CD4-positive, alpha-beta T cell treated with Interleukin-15 for 1 hour (primary cell): Measurements from ENCODE around the gene MLH3.
"Not testable (repeated sequence)": the region's sequence is repeated elsewhere in the genome, so short reads cannot be mapped to it uniquely, and the experiment has no call there.

Experiments
- DNase-seq: peaks from one replicate; pipeline ENCODE4 v3.0.0-alpha.2; 2020

Gene MLH3

GRCh38 chr14:75050852-75051555 lies at the start of gene MLH3:
TSS of gene MLH3 (minus strand) at chr14:75051467. CDS start at chr14:75049655, 1,812 bp downstream.
- peak; percentile 79 for DNase-seq

GRCh38 chr14:75098682-75099081 lies 47.4 kb upstream of the MLH3 start:
- DNase-seq = no peak

DNA sequence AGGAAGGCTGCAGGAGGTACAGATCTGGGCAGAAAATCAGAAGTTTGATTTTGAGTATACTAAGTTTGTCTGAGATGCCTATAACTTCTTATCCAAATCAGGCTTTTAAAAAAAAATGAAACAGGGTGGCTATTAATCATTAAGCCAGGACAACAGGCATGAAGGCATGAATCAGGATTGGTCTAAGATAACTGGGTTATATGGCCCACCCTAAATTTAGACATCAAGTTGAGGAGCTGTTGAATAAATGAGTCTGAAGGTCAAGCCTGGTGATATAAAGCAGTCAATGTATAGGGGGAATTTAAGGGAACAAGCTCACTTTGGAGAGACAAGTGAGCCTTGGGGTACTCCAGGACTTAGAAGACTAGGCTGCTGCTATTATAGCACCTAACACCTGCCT lies 46.9 kb upstream of the MLH3 start:
- DNase-seq = no peak

- DNase-seq = no peak
Observed at GRCh38 chr14:75096959-75097358, 45.7 kb upstream of the MLH3 start.

- no peak for DNase-seq
Observed at GRCh38 chr14:75095690-75096089, 44.4 kb upstream of the MLH3 start.

DNA sequence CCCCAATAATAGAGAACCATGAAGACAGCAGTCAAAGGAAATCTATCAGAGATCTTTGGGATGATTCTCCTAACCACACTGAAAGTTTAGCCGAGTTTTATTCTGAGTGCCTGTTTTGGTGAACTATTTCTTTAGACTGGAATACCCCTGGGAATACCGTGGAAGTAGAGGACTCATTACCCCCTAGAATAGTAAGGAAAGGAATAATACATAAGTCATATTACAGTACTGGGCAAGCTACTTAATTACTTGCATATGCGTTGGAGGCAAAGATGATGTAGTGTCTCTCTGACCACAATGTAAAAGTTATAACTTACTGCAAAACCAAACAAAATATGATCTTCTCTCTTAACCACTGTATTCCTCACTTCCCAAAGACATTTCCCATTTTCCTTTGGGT lies 43.6 kb upstream of the MLH3 start:
- no peak for DNase-seq

DNA sequence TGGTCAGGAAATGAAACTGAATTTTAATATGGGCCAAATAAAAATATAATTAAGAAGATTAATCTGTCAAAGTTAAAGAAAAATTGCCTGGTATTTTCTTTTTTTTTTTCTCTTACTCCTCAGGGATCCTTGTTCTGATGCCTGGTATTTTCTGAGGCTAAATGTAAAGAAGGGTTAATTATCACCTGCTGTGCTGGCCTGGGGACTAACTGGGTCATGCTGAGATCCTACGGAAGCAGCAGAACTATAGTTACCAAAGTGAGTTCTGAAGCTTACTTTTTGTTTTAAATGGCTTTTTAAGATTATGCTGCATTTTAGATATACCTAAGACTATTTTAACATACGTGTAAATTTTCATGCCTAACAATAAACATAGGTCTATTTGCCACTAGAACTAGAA lies 41.4 kb upstream of the MLH3 start:
- no peak for DNase-seq

DNA sequence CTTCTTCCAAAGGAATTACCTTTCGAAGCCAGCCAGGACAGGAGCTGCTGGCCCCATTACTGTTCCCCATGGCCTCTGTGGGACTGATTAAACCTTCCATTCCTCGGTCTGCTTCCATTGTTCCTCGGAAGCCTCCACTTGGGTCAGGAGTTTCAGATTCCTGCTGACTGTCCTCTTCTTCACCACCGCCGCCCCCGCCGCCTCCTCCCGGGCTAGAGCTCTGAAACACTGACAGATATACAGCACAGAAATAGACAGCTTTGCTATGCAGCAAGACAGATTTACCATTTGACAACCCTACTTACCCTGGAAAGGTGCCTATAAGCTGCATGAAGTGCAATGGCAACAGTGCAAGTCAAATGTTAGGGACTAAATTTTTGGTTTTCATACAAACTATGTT lies 40.0 kb upstream of the MLH3 start:
- no peak for DNase-seq

- no peak for DNase-seq
Observed at GRCh38 chr14:75090353-75090752, 39.1 kb upstream of the MLH3 start.

DNA sequence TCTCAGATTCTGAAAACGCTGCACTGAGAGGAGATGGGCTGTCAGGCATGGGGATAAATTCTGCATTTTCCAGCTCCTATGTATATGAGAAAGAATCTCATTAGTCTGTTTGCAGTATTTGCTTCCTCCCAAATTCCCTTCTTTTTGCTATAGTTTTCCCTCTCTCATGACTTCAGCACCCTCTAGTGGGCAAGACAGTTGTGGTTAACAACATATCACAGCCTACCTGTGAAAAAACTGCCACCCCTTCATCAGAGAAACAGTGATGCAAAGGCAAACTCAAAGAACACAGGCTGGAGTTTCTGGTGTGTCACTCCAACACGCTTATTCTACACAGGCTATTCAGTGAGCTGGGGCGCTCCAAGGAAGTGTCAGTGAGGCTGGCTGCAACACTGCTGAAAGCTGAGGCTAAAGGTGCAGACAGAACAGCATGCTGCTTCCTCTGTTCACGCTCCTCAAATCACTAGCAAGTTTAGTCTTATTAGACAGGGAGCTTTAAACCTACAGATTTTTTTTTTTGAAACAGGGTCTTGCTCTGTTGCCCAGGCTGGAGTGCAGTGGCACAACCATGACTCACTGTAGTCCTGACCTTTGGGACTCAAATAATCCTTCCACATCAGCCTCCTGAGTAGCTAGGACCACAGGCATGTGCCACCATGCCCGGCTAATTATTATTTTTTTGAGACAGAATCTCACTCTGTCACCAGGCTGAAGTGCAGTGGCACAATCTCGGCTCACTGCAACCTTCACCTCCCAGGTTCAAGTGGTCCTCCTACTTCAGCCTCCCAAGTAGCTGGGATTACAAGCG lies 37.5 kb upstream of the MLH3 start:
- peak; percentile 19 for DNase-seq

GRCh38 chr14:75088153-75088552 lies 36.9 kb upstream of the MLH3 start:
- no peak for DNase-seq

DNA sequence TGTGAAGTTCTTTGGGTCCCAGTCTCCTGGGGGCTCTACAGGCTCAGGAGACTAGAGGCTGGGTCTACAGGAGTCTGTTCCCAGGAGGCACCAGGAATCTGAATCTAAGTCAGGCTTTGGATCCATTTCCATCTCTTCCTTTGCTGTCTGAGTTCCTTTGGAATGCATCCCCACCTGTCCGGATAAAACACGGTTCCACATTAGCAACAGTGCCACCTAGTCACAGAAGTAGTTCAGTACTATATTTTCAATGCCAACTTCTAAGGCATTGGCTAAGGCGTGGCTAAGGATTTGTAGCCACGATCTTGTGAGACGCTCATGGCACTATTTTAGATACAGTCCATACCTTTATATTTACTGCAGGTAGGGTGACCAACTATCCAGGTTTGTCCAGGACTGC lies 33.2 kb upstream of the MLH3 start:
- DNase-seq = no peak

GRCh38 chr14:75083271-75083670 lies 32.0 kb upstream of the MLH3 start:
- no peak for DNase-seq

- no peak for DNase-seq
Observed at GRCh38 chr14:75081660-75082229, 30.5 kb upstream of the MLH3 start.

- no peak for DNase-seq
Observed at GRCh38 chr14:75079521-75079920, 28.3 kb upstream of the MLH3 start.

DNA sequence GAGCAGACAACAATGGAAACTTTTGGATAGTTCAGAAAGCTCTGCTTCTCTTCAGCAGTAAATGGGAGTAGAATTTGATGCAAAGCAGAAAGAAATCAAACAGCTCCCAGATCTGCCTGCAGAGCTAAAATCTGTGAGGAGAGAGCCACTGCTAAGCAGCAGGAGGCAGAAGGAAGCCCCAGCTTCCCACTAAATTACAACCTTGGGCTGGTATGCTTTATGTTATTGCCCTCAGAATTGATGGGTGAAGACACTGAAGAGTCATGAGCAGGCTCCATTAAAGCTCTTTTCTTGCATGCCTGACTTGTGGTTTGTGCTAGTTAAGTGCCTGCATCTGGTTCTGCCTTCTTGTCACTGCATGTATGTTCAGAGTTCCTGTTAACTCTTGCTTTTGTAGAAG lies 26.5 kb upstream of the MLH3 start:
- no peak for DNase-seq

DNA sequence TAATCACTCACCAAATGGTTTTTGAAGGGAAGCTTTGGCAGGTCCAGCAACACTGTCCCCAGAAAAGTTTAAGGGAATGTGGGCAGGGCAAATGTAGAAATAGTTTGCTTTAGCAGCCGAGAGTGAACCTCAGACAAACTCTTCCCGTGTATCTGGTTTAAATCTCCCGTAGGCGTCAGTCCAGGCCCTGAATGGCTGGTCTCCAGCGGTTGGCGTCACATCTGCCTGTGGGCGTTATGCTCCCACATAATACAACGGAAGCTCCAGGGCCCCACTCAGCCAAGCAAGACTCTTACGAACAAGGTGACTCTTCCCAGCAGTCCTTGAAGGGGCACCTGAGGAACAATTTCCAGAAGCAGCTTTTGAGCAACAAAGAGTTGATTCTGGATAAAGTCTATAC lies 19.1 kb upstream of the MLH3 start:
- no peak for DNase-seq

DNA sequence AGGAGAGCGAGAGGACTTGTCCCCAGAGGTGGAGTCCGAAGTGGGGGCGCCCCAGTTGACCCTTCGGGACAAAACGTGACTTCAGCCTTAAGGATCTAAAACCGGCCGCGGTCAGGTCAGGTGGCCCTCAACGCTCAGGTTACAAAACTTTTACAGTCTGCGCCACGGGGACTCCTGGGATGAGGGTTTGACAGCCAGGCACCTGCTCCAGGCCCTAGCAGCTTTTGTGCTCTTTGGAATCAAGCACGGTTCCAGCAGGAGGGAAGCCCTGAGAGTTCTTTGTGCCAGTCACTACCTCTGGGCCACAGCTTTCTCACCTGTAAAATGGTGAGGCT lies 18.5 kb upstream of the MLH3 start:
- DNase-seq = no peak

- DNase-seq = peak; percentile 50
Observed at GRCh38 chr14:75069121-75069810, 18.0 kb upstream of the MLH3 start, which contains the start of gene ZC2HC1C. TSS of gene ZC2HC1C (plus strand) at chr14:75069641. CDS start at chr14:75070574, 933 bp downstream.

GRCh38 chr14:75068294-75069120 lies 17.2 kb upstream of the MLH3 start:
- no peak for DNase-seq

- DNase-seq = not testable (repeated sequence)
Observed at GRCh38 chr14:75067765-75068164, 16.5 kb upstream of the MLH3 start.

DNA sequence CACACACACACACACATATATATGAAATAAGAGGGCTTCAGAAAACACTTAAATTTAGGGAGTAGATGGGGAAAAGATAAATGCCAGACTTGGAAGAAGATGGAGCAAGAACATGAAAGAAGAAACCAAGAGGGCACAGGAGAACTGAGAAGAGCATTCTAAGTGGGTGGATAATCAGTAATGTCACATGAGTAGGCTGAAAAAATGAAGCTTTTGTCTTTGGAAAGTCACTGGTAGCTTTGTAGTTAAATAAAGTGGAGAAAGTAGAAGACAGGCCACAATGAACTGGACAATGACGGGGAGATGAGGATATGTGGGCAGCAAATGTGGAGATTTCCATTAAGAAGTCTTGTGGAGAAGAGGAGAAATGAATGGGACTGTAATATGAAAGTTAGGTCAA lies 15.9 kb upstream of the MLH3 start:
- no peak for DNase-seq

DNA sequence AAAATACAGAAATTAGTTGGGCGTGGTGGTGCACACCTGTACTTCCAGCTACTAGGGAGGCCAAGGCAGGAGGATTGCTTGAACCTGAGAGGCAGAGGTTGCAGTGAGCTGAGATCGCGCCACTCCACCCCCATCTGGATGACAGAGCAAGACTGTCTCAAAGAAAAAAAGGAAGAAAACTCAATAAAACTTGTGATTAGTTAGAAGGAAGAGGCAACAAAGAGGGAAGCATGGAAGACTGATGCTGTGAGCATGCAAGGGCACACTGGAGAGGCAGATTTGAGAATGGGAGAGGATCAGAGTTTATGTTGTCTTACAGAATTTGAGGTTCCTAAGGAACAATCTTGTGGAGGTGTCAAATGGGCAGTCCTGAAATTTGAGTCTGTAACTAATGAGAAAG lies 15.4 kb upstream of the MLH3 start:
- DNase-seq = no peak
